ENCODE results near the gene COMMD1.
"Not testable (repeated sequence)": the region's sequence is repeated elsewhere in the genome, so short reads cannot be mapped to it uniquely, and the experiment has no call there.

COMMD1 gene

DNA sequence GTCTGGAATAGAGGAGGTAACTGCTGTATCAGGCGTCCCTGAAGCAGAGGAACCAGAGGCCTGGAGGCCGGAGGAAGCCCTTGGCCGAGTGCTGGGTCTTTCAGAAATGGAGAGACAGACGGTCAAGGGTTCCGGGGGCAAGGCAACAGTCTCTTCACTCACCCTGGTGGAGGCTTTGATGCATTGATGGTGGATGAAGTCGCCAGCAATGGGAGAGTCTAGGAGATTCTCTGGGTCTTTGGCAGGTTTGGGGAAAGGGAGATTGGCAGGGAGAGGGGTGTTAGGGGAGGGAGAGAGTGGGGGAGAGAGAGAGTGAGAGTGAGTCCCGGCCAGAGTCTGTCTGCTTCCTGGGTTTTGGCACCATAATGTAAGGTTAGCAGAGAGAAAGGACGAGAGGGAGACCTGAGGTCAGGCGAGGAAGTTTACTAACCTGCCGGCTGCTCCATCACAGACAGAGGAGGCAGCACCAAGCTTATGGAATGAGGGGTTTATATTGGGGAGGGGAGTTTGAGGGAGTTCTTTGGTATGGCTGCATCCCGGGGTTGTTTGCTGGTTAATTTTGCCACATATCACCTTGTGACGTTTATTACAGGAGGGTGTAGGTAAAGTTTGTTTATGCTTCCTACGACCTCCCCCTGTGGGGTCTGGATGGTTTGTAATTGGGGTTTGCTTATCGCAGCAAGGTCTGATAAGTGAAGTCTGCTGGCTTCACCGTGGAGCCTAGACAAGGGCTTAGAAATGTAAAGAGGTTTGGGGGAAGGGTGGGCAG lies 19.6 kb downstream of the COMMD1 start:
- no peak for DNase-seq (ENCODE audit: low read depth)

DNA sequence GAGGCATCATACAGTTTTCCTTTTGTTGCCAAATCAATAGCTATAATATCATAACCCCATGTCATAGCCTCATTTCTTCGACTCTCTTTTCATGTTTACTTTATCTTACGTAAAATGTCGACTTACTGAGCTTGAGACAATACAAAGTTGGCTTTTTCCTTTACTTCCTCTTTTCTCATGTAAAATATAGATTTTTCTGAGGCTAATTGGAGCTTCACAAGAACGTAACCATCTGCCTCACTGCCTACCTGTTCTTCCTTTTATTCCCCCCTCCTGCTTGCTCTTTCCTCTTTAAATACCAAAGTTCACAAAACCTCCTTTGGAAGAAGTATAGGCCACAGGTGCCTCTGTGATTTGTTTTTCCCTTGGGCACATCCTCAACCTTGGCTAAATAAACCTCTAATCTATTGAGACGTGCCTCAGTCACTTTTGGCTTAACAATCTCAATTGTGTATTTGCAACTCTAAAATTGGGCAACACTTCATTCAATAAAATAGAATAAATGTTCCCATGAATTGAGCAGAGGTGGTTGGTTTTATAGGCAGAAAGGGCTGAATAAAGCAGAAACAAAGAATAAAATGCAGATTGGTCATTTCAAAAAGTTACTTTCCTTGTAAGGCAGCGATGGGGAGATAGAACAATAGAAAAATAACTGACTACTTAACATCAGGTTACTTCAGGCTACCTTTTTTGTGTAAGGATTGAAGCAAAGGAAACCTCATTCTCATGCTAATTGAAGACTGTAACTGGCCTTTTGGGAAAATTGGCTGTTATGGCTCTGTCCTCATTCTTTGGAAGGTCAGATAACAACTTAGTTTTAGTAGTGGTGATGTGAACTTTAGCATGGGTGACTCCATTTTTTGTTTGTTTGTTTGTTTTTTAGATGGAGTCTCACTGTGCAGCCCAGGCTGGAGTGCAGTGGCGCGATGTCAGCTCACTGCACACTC lies 21.3 kb downstream of the COMMD1 start:
- no peak for DNase-seq (ENCODE audit: low read depth)

DNA sequence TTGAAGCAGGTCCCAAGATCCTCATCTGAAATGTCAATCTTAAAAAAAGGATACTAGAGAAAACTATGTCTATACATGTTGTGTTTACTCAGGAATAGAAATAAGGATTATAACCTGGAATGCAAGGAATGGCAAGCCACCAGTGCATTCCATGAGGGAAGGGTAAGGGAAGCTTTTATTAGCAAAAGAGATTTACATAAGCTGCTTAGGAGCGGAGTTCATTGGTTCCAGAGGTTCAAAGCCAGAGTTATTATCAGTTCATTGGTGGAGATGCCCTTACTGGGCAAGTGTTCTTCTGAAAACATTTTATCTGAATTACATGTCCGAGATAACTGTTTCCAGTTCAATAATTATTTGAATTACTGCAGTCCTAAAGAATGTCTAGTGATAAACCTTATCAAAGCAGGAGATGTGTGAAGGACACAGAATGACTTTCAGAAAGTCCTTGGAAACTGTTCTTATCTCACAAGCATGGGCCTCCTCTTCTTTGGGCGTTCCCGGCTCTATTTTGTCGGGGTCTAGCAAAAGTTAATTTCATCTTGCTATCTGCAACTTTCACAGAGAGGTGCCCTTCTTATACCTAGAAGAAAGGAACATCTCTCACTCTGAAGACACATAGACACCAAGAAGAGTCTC lies 23.5 kb downstream of the COMMD1 start:
- DNase-seq (ENCODE audit: low read depth) = no peak

DNA sequence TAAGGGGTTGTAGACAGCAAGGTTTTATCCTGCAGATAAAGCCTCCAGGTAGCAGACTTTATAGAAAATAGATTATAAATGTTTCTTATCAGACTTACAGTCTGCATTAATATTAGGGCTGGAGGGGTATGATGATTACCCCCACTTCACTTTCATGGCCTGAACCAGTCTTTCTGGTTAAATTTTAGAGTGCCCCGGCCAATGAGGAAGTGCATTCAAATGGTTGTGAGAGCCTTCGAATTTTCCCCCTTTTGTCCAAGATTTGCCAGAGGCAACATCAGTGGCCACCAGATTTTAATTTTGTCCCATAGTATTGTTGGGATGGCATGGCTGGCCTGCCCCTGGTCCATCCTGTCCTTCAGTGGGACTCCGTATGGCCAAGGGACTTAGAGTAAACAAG lies 31.6 kb downstream of the COMMD1 start:
- no peak for DNase-seq (ENCODE audit: low read depth)

DNA sequence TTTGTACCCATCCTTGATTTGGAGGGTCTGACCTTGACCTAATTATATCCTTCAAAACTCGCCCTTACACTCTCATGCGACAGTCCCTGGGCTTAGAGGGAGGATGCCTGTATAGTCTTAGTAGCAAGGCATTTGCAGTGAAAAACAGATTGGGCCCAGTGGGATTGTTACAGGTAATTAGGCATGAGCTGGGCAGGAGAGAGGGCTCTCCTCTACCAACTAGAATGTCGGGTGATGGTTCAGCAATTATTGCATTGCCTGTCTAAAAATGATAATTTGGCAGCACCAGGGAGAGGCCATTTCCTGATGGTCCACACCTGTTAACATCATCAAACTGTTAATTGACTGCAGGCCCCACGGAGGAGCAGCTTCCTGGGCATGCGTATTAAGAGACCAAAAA lies 32.4 kb downstream of the COMMD1 start:
- no peak for DNase-seq (ENCODE audit: low read depth)

DNA sequence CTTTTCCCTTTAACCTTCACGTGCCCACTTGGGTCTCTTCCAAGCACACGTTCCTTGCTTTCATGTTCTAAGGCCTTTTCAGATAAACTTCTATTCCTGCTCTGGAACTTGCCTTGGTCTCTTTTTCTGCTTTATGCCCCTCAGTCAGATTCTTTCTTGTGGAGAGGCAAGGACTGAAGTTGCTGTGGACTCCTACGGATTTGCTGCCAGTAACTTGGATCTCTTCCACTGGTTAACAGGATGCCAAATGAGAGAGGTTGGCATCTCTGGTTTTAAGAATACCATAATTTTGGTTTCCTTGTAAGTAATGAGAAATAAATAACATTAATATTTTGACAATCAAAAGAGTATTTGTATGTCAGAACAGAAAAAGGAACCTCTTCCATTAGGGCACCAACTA lies 33.0 kb downstream of the COMMD1 start:
- no peak for DNase-seq (ENCODE audit: low read depth)

DNA sequence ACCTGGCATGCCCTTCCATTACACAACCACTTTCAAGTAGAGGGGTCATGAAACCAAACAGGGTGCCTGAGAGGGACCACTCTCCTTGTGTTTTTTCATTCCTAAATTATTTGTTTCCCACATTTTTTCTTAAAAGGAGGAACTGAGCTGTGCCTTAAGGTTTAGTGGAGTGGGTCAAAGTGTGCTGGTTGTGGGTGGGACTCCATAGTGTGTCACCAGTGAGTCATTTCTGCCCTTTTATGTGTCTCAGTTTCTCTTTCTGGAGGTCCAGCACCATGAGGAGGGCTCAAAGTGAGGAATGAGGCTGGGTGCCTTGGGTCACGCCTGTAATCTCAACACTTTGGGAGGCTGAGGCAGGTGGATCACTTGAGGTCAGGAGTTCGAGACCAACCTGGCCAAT lies 37.8 kb downstream of the COMMD1 start:
- no peak for DNase-seq (ENCODE audit: low read depth)

DNA sequence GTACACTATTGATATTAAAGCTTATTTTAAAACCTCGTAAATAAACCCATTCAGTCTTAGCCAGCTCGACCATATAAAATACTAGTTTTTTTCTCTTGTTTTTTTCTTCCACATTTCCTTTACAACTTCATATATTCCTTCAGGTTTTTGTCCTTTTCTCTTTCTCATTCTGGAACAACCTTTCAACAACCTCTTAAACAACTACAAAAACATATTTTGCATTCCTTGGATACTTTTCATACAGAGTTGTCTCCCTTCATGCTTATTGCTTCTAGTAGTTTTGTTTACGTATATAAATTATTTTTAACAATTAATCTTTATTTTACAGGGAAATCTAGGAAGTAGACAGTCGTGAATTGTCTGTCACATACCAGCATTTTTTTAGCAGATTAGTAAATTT lies 41.2 kb downstream of the COMMD1 start:
- no peak for DNase-seq (ENCODE audit: low read depth)

DNA sequence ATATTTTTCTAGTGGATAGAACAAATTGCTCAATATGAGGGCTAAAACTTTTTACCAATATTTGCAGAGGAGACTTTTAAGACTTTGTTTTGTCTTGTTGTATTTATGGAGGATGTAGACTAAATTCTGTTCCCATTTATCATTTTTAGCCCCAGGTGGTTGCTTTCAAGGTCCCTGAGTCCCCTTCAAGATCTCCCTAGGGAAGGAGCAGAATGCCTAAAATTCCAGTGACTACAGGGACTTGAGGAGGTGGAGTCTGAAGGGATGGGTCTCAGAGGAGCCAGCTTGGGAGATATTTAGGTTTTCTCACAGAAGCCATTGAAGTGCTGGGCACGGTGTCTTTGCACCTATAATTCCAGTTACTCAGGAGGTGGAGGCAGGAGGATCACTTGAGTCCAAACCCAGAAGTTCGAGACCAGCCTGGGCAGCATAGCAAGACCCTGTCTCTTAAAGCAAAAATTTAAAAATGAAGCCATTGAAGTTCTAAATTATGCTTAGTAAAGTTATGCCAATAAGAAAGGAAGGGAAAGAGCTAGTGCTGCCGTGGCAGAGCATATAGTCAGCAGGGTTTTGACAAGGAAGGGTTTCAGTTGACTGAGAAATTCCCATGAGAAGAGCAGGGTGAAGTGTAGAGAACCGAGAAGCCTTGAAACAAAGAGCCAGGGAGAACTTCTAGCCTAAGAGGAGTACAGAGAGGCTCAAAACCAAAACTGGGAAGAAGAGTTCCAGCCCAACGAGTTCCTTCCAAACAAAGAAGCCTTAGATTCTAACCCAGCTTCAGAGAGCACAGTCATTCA lies 43.4 kb downstream of the COMMD1 start:
- DNase-seq (ENCODE audit: low read depth) = no peak

DNA sequence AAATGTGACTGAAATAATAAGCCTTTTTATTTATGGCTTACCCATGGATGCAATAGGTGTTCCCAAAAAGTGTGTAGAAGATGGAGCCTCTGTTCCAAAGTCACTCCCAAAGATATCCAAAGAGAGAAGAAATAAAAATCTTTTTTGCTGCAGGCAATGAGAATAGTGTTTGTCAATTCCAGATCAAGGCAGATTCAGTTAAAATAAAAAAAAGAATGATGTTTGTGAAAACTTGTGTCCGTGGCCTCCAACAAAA lies 43.9 kb downstream of the COMMD1 start:
- no peak for DNase-seq (ENCODE audit: low read depth)

DNA sequence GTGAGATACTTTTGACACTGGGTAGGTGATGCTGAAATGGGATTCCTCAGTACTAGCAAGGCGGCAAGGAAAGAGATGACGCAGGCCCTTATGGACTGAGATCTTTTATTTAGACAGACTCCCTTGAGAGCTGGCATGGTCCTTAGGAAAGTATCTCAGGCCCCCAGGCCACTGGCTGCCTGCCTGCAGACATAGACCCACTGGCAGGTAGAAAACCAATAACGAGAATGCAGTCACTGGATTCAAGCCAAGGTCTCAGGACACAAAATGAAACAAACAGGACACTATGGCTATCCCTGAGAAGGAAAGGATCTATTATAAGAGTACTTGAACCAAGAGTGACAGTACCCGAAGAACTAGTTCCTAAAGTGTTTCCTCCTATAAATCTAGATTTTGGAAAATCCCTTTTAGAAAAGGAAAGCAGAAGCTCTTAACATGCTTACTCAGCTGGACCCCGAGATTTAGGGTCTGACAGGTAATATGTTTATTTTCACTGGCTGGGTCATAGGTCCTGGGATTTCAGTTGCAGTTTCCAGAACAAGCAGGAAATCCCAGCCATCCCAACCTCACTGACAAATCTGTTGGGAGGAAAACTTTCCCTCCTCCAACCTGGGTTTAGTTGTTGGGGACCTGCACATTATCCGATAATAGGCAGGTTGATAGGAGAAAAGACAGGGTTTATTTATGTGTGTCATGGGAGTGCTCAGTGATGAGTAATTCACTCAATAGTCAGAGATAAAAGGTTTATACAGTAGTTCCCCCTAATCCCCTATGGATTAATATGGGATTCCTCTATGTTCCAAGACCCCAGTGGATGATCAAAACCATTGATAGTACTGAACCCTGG lies 44.5 kb downstream of the COMMD1 start:
- DNase-seq (ENCODE audit: low read depth) = no peak

DNA sequence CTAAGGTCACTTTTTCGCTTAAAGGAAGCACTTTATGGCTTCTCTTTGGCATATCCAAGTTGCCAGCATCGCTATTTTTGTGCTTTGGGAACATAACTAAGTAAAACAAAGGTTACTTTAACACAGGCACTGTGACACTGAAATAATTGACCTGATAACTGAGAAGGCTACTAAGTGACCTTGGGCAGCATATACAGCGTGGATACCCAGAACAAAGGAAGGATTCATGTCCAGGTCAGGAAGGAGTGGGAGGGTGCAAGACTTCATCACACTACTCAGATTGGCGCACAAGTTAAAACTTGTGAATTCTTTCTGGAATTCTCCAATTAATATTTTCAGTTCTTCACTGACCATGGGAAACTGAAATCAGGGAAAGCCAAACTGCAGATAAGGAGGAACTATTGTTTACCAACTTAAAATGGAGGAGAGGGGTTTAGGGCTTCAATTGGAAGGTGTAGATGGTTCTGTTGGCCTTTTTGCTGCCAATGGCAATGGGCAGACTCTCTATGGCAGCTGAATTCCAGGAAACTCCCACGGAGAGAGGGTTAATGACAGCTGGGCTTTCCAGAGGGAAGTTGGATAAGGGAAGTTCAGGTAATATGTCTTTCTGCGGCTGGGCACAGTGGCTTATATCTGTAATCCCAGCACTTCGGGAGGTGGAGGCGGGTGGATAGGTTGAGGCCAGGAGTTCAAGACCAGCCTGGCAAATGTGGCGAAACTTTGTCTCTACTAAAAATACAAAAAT lies 45.3 kb downstream of the COMMD1 start:
- no peak for DNase-seq (ENCODE audit: low read depth)

DNA sequence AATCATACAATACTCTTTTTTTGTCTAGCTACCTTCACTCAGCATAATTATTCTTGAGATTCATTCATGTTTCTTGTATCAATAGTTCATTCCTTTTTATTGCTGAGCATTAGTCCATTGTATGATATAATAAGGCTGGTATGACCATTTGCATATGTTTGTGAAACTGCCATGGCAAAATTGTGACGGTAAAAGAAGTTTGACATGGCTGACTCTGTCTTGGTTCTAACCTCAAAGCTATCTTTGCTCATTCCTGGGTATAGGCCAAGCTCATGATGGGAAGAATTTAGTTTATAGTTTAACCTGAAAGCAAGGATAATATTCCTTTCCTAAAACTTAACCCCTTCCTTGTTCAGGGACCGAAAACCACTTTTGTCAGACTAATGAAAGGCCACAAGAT lies 46.4 kb downstream of the COMMD1 start:
- no peak for DNase-seq (ENCODE audit: low read depth)

DNA sequence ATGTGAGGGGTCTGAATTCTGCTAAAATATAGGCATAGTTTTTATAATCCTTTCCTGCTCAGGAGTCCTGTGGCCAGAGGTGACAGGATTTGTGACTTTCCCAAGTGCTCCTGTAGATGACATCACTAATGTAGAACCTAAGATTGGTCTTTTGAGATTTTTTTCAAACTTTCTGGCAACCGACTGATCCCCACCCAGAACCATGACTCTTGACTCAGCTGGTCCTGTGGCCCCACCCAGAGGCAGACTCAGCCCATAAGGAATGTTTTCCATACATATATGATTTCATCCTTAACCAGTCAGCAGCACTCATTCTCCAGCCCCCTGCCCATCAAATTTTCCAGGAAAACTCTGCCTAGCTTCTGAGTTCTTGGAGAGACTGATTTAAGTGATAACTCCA lies 46.8 kb downstream of the COMMD1 start:
- DNase-seq (ENCODE audit: low read depth) = no peak

DNA sequence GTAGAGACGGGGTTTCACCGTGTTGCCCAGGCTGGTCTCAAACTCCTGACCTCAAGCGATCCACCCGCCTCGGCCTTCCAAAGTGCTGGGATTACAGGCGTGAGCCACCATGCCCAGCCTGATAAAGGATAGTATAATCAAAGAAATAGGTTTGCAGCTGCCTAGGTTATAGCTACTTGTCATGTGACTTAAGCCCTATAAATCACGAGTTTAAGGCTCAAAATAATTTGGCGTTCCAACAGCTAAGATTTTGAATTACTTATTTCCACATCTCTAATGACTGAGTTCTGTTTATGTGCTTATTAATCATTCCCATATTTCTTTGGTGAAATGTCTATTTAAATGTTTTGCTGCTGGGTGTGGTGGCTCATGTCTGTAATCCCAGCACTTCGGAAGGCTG lies 49.4 kb downstream of the COMMD1 start:
- not testable (repeated sequence) for DNase-seq (ENCODE audit: low read depth)

DNA sequence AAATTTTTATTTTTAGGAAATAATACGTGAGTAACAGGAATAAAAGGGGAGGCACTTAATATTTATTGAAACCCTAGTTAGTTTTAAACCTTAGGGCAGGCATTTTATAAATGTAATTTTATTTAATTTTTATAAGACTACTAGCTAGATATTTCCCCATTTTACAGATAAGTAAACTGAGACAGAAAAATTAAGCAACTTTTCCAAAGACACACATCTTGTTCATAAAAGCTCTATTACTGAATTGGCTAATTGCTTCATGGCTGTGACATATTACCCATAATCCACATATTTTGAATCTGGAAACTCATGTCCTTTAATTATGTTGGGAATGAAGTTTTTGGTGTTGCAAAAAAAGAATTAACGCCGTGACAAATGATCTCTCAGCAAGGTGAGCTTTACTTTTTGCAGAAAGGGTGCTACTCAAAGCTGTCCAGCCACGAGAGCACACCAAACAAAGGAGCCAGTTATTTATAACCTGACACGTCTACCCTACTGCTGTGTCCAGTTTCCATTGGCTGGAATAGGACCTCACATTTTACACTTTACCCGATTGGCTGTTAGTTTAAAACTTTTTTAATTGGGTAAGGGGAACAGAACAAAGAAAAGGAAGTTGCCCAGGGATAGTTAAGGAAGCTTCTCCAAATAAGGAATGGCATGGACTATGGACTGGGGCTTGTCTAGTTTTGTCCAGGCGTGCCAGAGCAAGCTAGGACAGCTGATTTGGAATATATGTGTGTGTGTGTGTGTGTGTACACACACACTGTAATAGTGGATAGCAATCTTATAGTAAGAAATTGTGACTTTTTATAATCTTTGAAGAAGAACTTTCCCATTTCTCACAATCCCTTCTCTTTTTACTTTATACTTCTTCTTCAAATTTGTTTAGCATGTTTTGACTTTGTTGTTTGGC lies 54.2 kb downstream of the COMMD1 start:
- DNase-seq (ENCODE audit: low read depth) = no peak

DNA sequence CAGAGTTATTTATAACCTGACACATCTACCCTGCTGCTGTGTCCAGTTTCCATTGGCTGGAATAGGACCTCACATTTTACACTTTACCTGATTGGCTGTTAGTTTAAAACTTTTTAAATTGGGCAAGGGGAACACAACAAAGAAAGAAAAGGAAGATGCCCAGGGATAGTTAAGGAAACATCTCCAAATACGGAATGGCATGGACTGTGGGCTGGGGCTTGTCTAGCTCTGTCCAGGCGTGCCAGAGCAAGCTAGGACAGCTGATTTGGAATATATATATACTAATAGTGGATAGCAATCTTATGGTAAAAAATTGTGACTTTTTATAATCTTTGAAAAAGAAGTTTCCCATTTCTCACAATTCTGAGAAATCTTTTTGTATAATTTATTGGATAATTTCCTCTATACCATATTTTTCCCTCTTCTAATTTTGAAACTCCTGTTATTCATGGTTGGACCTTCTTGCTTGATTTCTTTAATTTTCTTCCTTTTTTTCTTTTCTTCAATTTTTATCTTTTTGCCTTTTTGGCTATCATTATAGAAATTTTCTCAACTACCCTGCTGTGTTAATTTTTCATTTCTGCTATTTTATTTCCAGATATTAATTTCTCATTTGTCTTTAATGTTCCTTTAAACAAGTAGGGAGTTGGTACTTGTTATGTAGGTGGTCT lies 55.9 kb downstream of the COMMD1 start:
- no peak for DNase-seq (ENCODE audit: low read depth)

DNA sequence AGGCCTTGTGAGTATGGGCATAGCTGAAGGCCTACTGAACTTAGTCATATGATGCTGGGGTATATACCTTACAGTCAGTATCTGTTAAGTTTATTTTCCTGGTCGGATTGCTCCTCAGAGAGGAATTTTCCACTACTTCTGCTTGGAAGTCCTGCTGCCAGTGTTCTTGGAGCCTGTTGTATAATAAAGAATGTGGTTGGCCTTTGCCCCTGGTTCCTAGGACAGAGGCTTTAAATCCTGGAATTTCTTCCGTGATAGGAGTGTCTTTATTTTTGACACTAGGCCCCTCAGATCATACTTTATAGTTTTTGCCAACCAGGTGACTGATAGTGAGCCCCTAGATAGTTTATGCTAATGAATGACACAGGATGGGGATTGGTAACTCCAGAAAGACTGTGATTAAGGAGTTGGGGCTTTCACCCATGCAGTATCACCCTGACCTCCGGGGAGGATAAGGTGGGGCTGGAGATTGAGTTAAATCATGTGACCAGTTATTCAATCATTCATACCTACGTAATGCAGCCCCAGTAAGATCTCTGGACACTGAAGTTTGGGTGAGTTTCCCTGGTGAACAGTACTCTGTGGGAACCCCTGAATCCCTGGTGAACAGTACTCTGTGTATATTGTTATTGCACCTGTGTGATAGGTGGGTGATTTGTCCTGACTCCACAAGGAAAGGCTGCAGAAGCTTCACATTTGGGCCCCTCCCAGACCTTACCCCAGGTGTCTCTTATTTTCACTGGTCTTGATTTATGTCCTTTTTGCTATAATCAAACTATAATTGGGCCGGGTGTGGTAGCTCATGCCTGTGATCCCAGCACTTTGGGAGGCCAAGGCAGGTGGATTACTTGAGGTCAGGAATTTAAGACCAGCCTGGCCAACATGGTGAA lies 56.9 kb downstream of the COMMD1 start:
- no peak for DNase-seq (ENCODE audit: low read depth)
